Stomach (tissue), 9 donors: ENCODE measurements around the gene ASB9. TPM values are rescaled to one million over a fixed set of nuclear protein-coding genes. Genes with fewer than 3 reads are reported as not detected.
A peak's percentile ranks its signal among the peaks of the same experiment; 100 is the strongest.

ENCODE experiments used
- DNase-seq, 2 donors: peaks; one replicate each; pipeline versions ENCODE4 v3.0.0 to v3.0.0-alpha.2; 2013 to 2019
- H3K27ac ChIP-seq, 5 donors: fragments of 200-600 bp in 4 of 5; sonication (generic) in 4 of 5; one replicate each; pipeline ENCODE4 v1.5.1; 2013 to 2019; ENCODE audit warnings: mild to moderate bottlenecking in 1 of 5, moderate library complexity in 1 of 5
- H3K27me3 ChIP-seq, 3 donors: fragments of 200-600 bp; sonication (generic); one replicate each; pipeline ENCODE4 v1.5.1; 2017 to 2019; ENCODE audit warnings: mixed run types in 1 of 3
- H3K36me3 ChIP-seq, 4 donors: fragments of 200-600 bp; sonication (generic); 1 replicate in 3 of 4; 2 replicates in 1 of 4; pipeline ENCODE4 v1.5.1; 2016 to 2019
- H3K4me1 ChIP-seq, 4 donors: fragments of 200-600 bp; sonication (generic); one replicate each; pipeline ENCODE4 v1.5.1; 2016 to 2019
- H3K4me3 ChIP-seq, 4 donors: fragments of 200-600 bp; sonication (generic) in 3 of 4; one replicate each; pipeline ENCODE4 v1.5.1; 2016 to 2019; ENCODE audit warnings: mild to moderate bottlenecking in 1 of 4
- H3K9me3 ChIP-seq, 4 donors: fragments of 200-600 bp; sonication (generic); one replicate each; pipeline ENCODE4 v1.5.1; 2016 to 2019
- EP300 ChIP-seq: sonication (generic); formaldehyde crosslinking; IDR thresholded peaks from one replicate; pipeline ENCODE4 v1.6.1; 2017; ENCODE audit warnings: antibody characterized with exemption
- POLR2A ChIP-seq, 4 donors: fragments of 450-650 bp; IDR thresholded peaks; one replicate each; pipeline ENCODE4 v1.6.1; 2016; ENCODE audit warnings: antibody characterized with exemption in 4 of 4, control low read depth in 2 of 4, mild to moderate bottlenecking in 1 of 4, moderate library complexity in 1 of 4
- POLR2AphosphoS5 ChIP-seq, 3 donors: sonication (generic); formaldehyde crosslinking; IDR thresholded peaks; one replicate each; pipeline ENCODE4 v1.6.1; 2016; ENCODE audit warnings: antibody characterized with exemption in 3 of 3
- WGBS, 5 donors: extraction: QIAGEN DNeasy Blood & Tissue Kit in 3 of 5; methylation state at CpG; one replicate each; pipeline versions ENCODE4 v1.1.5 to v1.1.7; 2013 to 2018; 5-methylcytosine and 5-hydroxymethylcytosine counted together
- intact Hi-C: fragments of 100-400 bp; cut with DNase I; formaldehyde crosslinking; loops from one replicate; pipeline ENCODE4 v1.15.1; 2023; ENCODE audit warnings: low total_unique reads
- polyA plus RNA-seq, 3 donors: library from polyadenylated mRNA; stranded (reverse); fragments of 200-250 nt; gene quantifications; one replicate each; pipeline ENCODE4 v1.2.3, GENCODE V29; 2013
- total RNA-seq, 5 donors: library from RNA; depleted of rRNA; stranded (reverse); fragments of >200 nt; gene quantifications; one replicate each; pipeline versions ENCODE4 v1.1.0 to v1.2.3, GENCODE V29; 2014 to 2016
- TF ChIP-seq, protein P1 (sequence below), 7 experiments: fragments of 450-650 bp in 4 of 7; fragments of 200-600 bp in 3 of 7; sonication (generic) in 3 of 7; IDR thresholded peaks; one replicate each; pipeline ENCODE4 v1.5.1; 2016 to 2019; ENCODE audit warnings: antibody characterized with exemption in 7 of 7, control low read depth in 2 of 7, mild to moderate bottlenecking in 1 of 7
- donor health status: healthy with polysubstance abuse.
- donor health status: Bipolar disorder and iron deficiency.
- donor health status: healthy.

ASB9 gene
- total and polyA plus RNA-seq, 8 donors: 1.6 to 201 (median 4.8) TPM

GRCh38 chrX:15233416-15234015 lies 36.4 kb downstream of the ASB9 start:
- DNase-seq: no peak
- TF ChIP-seq POLR2A (IDR thresholded peaks at IDR 0.05) (no peak), EP300 (no peak), POLR2AphosphoS5 (IDR thresholded peaks at IDR 0.05) (no peak)
- TF ChIP-seq, protein P1, sequence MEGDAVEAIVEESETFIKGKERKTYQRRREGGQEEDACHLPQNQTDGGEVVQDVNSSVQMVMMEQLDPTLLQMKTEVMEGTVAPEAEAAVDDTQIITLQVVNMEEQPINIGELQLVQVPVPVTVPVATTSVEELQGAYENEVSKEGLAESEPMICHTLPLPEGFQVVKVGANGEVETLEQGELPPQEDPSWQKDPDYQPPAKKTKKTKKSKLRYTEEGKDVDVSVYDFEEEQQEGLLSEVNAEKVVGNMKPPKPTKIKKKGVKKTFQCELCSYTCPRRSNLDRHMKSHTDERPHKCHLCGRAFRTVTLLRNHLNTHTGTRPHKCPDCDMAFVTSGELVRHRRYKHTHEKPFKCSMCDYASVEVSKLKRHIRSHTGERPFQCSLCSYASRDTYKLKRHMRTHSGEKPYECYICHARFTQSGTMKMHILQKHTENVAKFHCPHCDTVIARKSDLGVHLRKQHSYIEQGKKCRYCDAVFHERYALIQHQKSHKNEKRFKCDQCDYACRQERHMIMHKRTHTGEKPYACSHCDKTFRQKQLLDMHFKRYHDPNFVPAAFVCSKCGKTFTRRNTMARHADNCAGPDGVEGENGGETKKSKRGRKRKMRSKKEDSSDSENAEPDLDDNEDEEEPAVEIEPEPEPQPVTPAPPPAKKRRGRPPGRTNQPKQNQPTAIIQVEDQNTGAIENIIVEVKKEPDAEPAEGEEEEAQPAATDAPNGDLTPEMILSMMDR (IDR thresholded peaks at IDR 0.05): no peak
- H3K36me3 ChIP-seq: no peaks in the 10 kb centered on the region
- 35 to 65% (median 44%) methylated on average over 3 of the region's 3 CpGs for WGBS, 5 donors
- H3K27ac ChIP-seq: no peak overlapping the region
- H3K4me1 ChIP-seq: no peaks in the 10 kb centered on the region
- H3K9me3 ChIP-seq: no peaks in the 10 kb centered on the region
- no peaks in the 10 kb centered on the region for H3K27me3 ChIP-seq
- intact Hi-C loops: no loop called here
- no peak overlapping the region for H3K4me3 ChIP-seq

DNA sequence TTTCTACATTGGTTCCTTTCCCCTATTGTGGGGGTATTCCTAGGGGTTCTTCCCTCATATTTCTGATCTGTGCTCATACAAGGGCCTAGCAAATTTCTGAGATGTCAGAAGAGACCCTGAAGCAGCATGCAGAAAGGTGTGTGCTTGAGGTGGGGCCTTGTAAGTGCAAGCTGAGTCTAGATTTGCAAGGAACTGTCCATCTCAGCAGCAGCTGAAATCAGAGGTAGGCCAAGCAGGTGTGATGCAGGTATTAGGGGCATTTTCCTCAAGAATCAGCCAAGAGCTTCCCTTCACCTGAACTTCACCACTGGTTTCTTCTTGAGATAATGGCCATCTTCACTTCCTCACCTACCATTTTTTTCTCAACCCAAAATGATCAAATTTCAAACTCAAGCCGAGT lies 45.1 kb downstream of the ASB9 start:
- no peak for DNase-seq
- Histone ChIP-seq H3K4me3 (no peak overlapping the region), H3K27ac (no peak overlapping the region), H3K27me3 (peaks cover 0 to 7% (median 0%) of the 10 kb centered on the region in 3 donors), H3K9me3 (no peaks in the 10 kb centered on the region), H3K36me3 (no peaks in the 10 kb centered on the region), H3K4me1 (no peaks in the 10 kb centered on the region)
- WGBS, 5 donors: 0 to 78% (median 74%) methylated on average over 1 of the region's 1 CpG
- intact Hi-C loops: no loop called here
- no peak for TF ChIP-seq EP300
- TF ChIP-seq, protein P1 (IDR thresholded peaks at IDR 0.05): no peak
- TF ChIP-seq POLR2AphosphoS5 (IDR thresholded peaks at IDR 0.05): no peak
- TF ChIP-seq POLR2A (IDR thresholded peaks at IDR 0.05): no peak

GRCh38 chrX:15221321-15221720 lies 48.6 kb downstream of the ASB9 start:
- Histone ChIP-seq H3K9me3 (no peaks in the 10 kb centered on the region), H3K4me1 (no peaks in the 10 kb centered on the region), H3K36me3 (no peaks in the 10 kb centered on the region), H3K4me3 (no peak overlapping the region), H3K27ac (no peak overlapping the region), H3K27me3 (peaks cover 0 to 3% (median 0%) of the 10 kb centered on the region in 3 donors)
- intact Hi-C loops: no loop called here
- DNase-seq: no peak
- TF ChIP-seq EP300: no peak
- no peak for TF ChIP-seq POLR2AphosphoS5 (IDR thresholded peaks at IDR 0.05)
- no peak for TF ChIP-seq POLR2A (IDR thresholded peaks at IDR 0.05)
- TF ChIP-seq, protein P1 (IDR thresholded peaks at IDR 0.05): no peak

GRCh38 chrX:15217161-15217560 lies 52.7 kb downstream of the ASB9 start:
- Histone ChIP-seq H3K4me3 (no peak overlapping the region), H3K27ac (no peak overlapping the region), H3K36me3 (no peaks in the 10 kb centered on the region), H3K27me3 (no peaks in the 10 kb centered on the region), H3K9me3 (no peaks in the 10 kb centered on the region), H3K4me1 (no peaks in the 10 kb centered on the region)
- peak in 1 of 2 donors; percentile 36 for DNase-seq
- WGBS, 5 donors: 36 to 87% (median 48%) methylated on average over 1 of the region's 1 CpG; no CpG with 5 or more reads in 1 of the 5 donors
- intact Hi-C loops: no loop called here
- TF ChIP-seq POLR2AphosphoS5 (IDR thresholded peaks at IDR 0.05): no peak
- TF ChIP-seq, protein P1 (IDR thresholded peaks at IDR 0.05): no peak
- no peak for TF ChIP-seq POLR2A (IDR thresholded peaks at IDR 0.05)
- TF ChIP-seq EP300: no peak
